ENCODE measurements around the gene CACNG1.

The CACNG1 gene

DNA sequence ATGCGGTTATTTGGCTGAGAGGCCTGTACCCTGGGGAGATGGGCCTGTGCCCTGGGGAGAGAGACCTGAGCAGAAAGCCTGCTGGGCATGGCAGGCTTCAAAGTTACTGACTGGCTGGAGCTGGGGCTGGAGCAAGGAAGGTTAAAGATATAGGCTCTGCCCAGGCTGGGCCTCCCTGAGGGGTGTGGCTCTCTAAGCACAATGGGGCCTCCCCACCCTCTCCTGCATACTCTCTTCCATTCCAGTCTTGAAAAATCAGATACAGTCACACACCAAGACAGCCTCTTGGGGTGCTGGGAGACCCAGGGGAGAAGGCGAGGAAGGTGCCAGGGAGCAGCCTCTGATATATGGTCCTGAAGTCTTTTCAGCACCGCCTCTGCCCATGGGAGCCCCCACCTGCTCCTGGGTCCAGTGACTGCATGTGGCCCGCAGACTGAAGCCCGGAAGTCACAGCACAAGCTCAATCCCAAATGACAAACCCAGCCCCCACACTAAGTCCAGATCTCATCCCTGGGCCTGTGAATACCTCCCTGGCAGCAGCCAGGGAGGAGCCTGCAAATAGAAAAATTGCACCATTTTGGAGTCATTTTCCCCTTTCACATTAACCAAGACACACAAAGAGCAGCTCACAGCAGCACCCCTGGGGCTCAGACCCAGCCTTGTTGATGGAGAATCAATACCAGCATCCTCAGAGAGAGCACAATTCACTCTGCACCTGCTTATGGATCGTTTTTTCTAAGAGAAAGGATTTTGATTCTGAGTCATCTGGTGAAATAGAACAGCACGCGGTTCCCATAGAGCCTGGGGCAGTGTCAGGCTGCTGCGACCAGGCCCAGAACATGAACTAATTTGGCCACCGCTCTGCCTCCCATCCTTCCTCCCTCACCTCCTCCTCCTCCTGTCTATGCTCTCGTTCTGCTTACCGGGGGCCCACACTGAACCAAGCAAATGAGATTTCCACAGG, 25.6 kb upstream of the CACNG1 start:
- TF ChIP-seq, protein P1, sequence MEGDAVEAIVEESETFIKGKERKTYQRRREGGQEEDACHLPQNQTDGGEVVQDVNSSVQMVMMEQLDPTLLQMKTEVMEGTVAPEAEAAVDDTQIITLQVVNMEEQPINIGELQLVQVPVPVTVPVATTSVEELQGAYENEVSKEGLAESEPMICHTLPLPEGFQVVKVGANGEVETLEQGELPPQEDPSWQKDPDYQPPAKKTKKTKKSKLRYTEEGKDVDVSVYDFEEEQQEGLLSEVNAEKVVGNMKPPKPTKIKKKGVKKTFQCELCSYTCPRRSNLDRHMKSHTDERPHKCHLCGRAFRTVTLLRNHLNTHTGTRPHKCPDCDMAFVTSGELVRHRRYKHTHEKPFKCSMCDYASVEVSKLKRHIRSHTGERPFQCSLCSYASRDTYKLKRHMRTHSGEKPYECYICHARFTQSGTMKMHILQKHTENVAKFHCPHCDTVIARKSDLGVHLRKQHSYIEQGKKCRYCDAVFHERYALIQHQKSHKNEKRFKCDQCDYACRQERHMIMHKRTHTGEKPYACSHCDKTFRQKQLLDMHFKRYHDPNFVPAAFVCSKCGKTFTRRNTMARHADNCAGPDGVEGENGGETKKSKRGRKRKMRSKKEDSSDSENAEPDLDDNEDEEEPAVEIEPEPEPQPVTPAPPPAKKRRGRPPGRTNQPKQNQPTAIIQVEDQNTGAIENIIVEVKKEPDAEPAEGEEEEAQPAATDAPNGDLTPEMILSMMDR (conservative IDR thresholded peaks at IDR 0.05; ENCODE audit: low read depth, low read length): no peak
- no peak for DNase-seq (ENCODE audit: low read depth)
- H3K4me3 ChIP-seq (ENCODE audit: low read length): no peak overlapping the region

DNA sequence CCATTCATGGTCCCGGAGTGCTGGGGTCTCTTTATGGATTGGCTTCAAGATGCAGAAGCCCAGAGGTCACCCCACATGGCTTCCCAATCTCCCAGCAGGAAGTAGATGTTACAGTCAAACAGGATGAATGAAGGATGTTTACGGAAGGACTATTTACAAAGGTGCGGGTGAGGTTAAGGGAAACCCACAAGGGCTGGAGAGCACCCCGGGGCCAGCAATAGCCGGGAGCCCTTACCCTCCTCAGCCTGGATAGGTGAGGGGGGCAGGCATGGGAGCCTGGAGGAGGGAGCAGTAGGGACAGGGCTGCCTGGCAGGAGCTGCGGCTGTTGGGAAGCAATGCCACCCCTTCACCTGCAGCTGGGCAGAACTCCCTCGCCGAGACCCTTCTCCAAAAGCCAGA, 24.5 kb upstream of the CACNG1 start:
- DNase-seq (ENCODE audit: low read depth): no peak
- no peak overlapping the region for H3K4me3 ChIP-seq (ENCODE audit: low read length)
- TF ChIP-seq, protein P1 (conservative IDR thresholded peaks at IDR 0.05; ENCODE audit: low read depth, low read length): no peak

DNA sequence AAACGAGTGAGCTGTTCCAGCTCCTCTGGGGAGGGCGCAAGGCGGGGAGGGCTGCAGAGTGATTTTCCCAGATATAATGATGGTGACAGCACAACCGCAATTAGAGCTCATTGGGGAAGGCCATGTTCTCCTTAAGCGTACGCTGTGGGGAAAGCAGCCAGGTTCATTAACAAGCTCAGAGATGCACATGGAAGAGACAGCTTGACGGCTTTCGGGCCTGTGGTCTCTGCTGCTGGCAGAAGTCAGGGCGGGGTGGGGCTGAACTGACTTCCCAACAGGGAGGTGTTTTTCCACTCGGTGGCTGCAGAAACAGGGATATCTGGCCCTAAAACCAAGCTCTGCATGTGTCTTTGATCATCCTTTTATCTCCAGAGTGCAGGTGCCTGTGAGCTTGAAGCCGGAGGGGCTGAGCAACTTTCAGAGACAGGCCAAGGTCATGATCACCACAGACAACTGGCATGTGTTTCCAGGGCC, 24.0 kb upstream of the CACNG1 start:
- TF ChIP-seq, protein P1 (conservative IDR thresholded peaks at IDR 0.05; ENCODE audit: low read depth, low read length): no peak
- no peak for DNase-seq (ENCODE audit: low read depth)
- no peak overlapping the region for H3K4me3 ChIP-seq (ENCODE audit: low read length)

DNA sequence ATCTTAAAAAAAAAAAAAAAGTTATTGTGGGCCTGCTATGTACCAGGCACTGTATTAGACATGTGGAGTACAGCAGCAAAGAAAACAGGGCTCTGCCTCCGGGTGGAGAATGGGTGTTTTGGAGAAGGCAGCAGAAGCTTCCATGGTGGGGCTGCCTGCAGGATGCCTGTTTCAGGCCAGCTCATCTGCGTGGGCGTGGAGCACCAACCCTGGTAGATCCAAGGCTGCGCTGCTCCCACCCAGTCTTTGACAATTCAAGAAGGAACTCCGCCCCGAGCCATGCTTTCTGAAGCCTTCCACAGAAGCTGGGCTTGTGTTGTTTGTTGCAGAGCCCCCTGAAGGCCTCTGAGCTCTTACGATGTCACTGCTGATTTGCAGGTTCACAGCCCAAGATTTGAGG, 23.2 kb upstream of the CACNG1 start:
- no peak overlapping the region for H3K4me3 ChIP-seq (ENCODE audit: low read length)
- TF ChIP-seq, protein P1 (conservative IDR thresholded peaks at IDR 0.05; ENCODE audit: low read depth, low read length): no peak
- no peak for DNase-seq (ENCODE audit: low read depth)

DNA sequence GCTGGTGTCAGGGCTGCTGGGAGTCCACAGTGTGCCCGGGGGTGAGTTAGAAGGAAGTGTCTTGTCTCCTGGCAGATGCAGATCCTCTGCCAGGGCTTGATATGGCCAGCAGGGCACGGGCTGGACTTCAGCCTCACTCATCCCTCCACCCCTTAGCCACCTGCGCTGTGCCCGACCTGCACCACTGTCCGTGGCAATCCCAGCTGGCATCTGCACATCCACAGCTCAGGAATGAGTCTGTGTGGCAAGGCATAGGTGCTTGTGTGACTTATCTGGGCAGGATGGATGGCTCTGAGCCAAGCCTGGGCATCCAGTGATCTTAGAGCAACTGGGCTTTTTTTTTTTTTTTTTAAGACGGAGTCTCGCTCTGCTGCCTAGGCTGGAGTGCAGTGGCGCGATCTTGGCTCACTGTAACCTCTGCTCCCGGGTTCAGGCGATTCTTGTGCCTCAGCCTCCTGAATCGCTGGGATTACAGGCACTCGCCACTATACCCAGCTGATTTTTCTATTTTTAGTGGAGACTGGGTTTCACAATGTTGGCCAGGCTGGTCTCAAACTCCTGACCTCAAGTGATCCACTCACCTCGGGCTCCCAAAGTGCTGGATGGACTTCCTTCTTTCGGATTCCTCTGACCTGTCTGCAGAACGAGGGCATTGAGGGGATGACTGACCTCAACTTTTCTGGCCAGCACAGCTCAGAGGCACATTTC, 22.5 kb upstream of the CACNG1 start:
- no peak for DNase-seq (ENCODE audit: low read depth)
- H3K4me3 ChIP-seq (ENCODE audit: low read length): no peak overlapping the region
- TF ChIP-seq, protein P1 (conservative IDR thresholded peaks at IDR 0.05; ENCODE audit: low read depth, low read length): no peak

DNA sequence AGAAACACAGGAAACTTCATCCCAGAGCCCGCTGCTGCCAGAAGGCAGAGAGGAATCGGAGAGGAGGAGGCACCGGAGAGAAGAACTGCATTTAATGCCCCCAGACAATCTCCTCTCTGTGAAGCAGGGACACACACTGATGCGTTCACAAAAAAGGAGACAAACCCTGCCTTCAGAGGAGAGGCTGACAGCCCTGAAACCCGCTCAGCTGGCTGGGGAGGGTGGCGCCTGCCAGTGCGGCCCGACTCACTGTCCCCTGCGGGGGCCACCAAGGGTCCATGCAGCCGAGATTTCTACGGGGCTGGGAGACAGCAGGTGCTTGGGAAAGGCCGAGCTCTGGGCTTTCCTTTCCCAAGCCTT, 21.9 kb upstream of the CACNG1 start:
- H3K4me3 ChIP-seq (ENCODE audit: low read length): no peak overlapping the region
- TF ChIP-seq, protein P1 (conservative IDR thresholded peaks at IDR 0.05; ENCODE audit: low read depth, low read length): no peak
- DNase-seq (ENCODE audit: low read depth): no peak

All from retinal pigment epithelial cell (primary cell).